ENCODE measurements around the gene RGS7.

DNA sequence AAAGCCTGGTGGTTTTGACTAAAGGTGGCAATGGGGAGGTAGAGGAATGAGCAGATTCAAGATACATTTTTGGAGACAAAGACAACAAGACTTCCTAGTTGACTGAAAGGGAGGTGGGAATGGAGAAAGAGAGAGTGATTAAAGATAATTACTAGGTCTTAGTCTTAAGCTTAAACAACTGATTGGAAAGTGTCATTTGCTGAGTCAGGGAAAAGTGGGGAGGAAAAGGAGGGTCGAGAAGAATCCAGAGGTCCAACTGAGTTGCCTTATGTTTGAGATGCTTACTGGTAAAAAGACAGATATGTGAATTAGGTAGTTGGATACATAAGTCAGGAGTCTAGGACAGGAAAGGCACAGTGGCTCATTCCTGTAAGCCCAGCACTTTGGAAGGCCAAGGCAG is 179.3 kb downstream of the RGS7 start:
- TF ChIP-seq, protein P1, sequence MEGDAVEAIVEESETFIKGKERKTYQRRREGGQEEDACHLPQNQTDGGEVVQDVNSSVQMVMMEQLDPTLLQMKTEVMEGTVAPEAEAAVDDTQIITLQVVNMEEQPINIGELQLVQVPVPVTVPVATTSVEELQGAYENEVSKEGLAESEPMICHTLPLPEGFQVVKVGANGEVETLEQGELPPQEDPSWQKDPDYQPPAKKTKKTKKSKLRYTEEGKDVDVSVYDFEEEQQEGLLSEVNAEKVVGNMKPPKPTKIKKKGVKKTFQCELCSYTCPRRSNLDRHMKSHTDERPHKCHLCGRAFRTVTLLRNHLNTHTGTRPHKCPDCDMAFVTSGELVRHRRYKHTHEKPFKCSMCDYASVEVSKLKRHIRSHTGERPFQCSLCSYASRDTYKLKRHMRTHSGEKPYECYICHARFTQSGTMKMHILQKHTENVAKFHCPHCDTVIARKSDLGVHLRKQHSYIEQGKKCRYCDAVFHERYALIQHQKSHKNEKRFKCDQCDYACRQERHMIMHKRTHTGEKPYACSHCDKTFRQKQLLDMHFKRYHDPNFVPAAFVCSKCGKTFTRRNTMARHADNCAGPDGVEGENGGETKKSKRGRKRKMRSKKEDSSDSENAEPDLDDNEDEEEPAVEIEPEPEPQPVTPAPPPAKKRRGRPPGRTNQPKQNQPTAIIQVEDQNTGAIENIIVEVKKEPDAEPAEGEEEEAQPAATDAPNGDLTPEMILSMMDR (conservative IDR thresholded peaks at IDR 0.05; ENCODE audit: low read depth, low read length), result no peak
- no peak for TF ChIP-seq CHD1 (IDR thresholded peaks at IDR 0.05; ENCODE audit: low read depth, low read length)
- no peak for TF ChIP-seq POLR2A (IDR thresholded peaks at IDR 0.05; ENCODE audit: low read depth, low read length)
- TF ChIP-seq RAD21 (IDR thresholded peaks at IDR 0.05; ENCODE audit: low read length), result no peak
- no peak for TF ChIP-seq SMC3 (IDR thresholded peaks at IDR 0.05; ENCODE audit: low read depth, low read length)
- TF ChIP-seq BHLHE40 (IDR thresholded peaks at IDR 0.05; ENCODE audit: low read depth, low read length), result no peak
- no peak for TF ChIP-seq RCOR1 (IDR thresholded peaks at IDR 0.05; ENCODE audit: insufficient replicate concordance, low read length)

Data from IMR-90 (cell line).